ENCODE data around the gene TMEM260.

Gene TMEM260

DNA sequence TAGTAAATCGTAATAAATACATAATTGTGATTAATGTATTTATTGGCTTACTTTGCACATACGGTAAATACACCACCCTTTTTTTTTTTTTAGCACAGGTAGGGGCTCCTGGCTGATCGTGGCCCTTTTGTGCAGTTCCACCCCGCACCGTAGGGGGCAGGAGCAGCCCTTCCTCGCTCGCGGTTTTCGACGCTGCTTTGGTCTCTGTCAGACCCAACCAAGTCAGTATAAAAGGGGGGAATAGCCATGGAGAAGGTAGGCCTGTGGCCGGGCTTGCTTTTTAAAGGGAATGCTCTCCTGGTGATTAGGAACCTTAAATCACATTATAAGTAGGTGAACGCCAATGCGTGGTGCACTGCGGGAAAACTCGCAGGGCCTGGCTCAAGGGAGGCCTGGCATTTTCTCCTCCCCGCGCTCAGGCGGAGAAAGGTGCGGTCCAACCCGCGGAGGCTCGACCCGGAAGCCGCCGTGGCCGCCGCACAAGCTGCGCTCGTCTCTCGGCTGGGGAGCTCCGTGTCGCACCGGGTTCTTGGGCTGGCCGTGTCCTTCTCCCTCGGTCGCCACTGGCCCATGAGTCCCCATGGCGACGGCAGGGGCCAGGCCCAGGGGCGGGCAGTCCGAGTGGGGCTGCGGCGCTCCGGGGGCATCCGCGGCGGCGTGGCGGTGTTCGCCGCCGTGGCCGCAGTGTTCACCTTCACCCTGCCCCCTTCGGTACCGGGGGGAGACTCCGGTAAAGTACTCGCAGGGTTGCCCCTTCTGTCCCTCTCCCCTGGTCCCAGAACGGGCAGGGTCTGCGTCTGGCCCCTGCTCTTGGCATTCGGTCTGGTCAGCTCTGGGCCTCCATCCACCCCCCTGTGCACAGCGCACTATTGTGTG is at the start of gene TMEM260:
Gene TMEM260 (plus strand): TSS at position 454 of the 876 bp plus-strand sequence. CDS start 117 bp downstream, at position 571.
- DNase-seq: peak; percentile 80

DNA sequence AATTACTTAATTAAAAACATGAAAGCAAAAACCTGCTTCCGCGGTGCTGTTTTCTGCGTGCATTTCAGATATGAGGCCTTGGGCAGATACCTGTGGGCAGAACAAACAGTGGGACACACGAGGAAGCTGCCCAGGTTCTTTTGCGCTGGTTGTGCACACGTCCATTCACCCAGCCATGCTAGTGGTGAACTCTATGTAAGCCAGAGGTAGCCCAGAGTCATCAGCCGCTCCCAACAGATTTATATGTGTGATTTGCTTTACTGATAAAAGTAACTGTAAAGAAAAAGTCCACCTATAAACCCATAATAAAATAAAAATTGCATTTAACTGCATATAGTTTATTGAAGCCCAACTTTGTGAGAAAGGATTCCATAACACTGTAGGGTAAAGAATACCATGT is 47.1 kb upstream of the TMEM260 start:
- DNase-seq: no peak

DNA sequence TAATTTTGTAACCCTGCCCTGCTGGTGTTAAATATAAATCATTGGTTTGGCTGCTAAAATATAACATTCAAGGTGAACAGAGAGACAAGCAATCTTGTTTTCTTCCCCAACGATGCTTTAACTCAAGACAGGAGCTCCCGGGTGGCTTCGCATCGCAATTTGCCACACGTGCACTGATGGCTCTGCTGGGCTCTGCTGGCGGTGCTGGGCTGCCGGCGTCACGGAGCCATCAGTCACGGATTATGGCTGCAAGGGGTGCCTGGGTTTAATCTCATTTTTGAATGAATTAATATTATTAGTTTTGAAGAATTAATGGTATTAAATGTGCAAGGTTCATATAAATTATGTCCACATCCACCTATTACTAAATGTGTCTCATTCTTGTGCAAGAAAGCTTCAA is 44.9 kb upstream of the TMEM260 start:
- no peak for DNase-seq

DNA sequence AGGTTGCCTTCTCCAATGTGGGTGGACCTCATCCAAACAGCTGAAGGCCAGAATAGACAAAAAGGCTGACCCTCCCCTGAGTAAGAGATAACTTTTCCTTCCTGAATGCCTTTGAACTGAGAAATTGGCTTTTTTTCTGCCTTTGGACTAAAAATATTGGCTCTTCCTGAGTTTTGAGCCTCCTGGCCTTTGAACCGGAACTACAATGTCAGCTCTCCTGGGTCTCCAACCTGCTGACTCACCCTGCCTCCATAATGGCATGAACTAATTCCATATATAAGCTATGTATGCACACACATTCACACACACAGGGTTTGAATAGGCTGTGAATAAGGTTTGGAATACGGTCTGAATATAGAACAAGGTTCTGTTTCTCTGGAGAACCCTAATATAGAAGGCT is 39.7 kb upstream of the TMEM260 start:
- DNase-seq: no peak

DNA sequence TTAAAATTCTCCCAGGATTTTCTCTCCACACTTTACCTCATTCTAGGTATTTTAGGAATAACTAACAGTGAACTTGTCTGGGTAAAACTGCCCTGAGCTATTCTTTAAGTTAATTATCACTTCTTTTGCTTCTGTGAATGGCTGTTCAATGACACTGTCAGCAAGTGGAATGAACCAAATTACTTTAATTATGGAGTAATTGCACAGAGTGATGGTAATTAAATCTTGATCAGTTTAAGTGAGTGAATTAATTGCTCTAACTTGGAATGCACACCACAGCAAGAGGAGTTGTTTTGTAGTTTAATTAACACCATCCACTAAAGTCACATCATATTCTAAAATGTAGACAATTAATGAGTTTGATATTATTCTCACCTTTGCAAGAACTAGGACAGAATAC is 36.2 kb upstream of the TMEM260 start:
- no peak for DNase-seq

DNA sequence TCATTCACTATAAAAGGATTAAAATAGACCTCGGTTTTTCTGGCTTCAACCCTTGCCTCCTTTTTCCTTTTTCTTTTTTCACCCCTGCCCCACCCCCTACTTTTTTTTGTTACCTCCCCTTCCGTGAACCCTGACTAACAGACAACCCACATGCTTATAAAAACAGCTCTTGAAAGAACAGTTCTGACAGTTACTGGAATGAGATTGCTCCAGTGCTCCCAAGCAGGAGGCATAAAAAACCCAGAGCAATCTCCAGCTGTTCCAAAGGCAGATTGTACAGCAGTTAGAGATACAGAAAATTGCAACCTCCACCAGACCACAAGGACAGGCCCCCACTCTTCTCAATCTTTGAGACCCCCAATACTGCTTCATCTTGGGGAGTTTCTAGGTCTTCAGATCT is 29.9 kb upstream of the TMEM260 start:
- DNase-seq: no peak

DNA sequence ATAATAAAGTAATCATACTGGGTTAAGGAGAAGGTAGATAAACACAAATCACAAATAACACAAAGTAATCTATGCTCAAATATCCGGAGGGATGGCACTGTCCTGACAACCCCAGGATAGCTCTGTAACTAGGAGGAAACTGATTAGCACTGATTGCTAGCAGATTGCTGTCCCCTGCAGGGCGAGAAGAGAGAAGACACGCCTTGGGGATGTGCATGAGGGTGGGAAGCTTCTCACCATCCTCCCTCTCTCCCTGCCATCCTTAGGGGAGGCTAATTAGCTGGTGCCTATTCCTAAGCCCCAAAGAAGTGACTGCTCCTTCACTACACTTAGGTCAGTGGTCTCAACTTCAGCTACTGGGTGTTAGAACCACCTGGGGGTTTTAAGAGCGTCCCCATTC is 27.0 kb upstream of the TMEM260 start:
- DNase-seq: no peak

DNA sequence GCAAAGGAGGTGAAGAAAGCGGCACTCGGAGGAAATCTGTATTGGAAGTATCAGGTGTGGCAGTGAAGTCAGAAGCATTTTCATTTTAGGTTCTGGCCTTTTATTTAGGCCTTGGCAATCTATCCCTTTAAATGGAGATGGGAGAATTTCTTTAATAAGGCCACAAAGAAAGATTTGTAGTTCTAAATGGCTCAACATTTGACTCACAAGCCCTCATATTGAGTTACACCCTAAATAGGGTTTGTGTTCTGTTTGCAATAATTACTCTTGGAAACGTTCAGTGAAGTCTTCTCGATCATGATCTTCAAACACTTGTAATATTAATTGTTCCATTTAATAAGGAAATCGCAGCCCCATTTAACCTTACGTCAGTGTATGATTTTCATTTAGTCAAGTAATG is 25.3 kb upstream of the TMEM260 start:
- no peak for DNase-seq

DNA sequence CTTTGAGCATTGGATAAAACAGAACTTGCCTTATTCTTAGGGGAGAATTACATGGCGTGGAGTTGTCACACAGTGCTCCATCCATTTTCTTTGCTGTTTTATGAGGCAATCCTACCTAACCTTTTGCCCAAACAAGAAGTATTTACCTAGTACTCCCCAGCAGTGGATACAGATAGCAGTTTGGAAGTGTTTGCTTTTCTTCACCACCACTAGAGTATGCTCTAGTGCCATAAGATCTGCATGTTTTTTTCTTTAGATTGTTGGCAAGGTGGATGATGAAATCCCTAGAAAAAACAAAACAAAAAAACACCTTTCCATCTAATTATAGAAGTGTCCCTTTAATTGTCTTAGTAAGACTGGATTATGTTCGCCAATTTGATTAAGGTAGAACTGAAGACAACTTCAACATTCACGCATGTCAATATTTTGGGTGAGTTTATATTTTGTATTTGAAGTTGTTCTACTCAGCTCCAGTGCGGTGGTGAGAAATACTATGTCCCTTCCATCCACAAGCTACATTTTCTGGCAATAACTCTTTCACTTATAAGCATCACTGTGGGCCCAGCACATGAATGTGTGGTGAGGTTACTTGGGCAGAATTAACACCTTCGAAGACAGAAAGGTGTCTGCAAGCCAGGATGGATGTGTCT is 23.6 kb upstream of the TMEM260 start:
- peak; percentile 37 for DNase-seq

DNA sequence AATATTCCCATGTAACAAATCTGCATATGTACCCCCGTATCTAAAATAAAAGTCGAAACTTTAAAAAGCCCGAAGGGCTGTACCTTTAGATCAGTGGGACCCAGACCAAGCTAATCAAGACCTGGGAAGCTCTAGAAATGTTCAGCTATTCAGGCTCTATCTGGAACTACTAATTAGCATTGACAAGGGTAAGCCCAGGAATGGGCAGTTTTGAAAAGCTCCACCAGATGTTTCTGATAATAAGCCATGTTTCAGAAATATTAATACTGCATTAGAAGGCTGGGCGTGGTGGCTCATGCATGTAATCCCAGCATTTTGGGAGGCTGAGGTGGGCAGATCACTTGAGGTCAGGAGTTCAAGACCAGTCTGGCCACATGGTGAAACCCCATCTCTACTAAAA is 20.4 kb upstream of the TMEM260 start:
- DNase-seq: no peak

DNA sequence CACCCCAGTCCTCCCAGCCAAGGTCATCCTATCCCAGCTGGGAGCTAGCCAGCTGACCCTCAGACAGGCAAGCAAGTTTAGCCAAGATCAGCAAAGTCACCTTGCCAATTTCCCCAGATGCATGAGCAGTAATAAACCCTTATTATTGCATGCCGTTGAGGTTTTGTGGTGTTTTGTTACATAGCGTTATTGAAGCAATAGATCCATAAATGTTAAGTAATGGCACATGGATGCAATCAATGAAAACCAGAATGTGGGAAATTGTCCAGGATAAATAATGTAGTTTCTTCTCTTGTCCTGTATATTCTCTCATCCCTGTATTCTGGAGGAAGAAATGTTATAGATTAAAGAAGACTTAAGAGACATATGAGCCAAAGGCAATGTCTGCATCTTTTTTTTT is 18.0 kb upstream of the TMEM260 start:
- DNase-seq: no peak

DNA sequence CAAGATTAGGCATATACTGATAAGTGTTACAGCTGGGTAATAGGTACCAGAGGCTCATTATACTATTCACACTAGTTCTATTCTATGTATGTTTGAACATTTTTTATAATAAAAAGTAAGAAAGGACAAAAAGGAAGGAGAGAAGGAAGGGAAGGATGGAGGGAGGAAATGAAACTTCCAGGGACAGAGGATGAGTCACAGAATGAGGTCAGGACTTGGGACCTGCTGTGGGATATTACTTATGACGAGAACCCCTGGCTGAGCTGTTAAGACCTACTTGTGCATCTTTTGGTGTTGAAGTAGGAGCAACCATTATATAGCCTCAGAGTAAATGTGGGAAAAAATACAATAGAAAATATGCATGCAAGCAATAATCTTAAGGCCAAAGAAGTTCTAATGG is 16.7 kb upstream of the TMEM260 start:
- no peak for DNase-seq

DNA sequence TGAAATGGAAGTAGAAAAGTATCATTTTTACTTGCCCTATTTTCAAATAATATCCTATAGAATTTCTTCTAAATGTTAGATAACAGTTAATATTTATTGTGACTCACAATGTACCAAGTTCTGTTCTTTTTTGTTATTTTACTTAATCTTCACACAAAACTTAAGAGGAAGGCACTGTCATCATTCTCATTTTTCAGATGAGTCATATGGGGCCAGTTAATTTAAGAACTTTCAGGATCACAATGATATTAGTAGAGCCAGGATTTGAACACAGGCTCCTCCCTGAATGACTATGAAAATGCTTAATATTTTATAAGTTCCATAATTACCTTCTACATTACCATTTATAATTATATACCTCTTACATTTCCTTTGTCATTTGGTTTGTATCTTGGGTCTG is 10.4 kb upstream of the TMEM260 start:
- no peak for DNase-seq

DNA sequence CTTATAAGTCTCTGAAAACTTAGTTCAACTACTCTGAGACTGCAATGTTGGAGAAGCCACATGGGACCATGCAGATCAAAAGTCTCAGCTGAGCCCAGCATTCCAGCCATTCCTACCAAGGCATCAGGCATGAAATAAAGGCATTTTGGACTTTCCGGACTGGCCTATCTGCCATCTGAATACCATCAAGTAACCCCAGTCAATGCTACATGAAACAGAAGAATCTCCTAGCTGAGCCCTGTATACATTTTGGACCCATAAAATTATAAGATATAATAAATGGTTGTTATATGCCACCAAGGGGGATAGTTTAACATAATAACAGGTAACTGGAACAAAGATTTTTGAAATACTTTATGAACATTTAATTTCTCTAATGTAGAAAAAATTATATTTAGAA is 9.3 kb upstream of the TMEM260 start:
- DNase-seq: no peak

DNA sequence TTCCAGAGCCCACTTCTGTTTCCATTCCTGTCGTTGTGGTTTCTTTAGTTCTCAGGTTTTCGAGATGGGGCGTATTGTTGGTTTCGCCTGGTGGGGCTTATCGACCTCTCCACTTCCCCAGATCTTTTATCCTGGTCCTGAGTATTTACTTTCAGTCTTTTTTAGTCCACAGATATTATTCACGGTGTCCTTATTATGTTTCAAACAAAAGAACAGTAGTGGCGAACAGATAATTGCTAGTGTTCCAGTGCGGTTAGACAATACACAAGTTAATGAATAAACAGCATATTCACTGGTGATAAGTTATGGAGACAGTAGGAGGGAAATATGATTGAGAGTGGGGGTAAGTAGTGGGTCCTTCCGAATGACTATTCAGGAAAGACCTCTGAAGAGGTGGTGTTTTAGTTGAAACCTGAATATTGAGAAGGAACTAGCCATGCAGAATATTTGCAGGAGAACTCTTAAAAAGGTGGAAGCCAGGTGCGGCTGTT is 668 bp downstream of the TMEM260 start:
- no peak for DNase-seq

DNA sequence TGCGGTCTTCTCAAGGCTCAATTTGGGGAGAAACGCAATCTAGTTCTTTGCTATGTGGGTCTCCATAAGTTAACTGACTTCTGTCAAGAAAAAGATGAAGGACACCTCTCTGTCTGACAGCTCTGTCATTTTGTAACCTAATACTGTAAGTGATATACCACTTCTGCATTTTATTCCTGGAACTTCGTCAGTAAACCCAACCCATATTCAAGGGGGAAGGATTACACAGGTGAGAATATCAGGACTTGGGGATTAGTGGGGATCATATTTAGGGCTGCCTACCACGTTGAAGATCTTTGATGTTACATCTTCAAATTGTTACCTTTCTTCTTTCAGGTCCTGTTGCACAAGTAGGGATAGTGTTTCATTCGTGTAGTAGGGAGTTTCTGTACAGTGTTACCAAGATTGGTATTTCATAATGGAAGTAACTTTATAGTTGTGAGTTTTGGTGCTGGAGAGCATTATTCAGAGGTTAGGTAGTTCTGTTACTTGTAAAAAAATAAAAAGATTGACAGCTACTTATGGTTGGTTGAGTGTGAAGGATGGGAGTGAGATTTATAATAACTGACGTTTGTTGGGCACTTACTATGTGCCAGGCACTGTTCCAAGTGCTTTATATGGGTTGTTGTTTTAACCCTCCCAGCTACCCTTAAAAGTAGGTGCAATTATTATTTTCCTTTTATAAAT is 1.6 kb downstream of the TMEM260 start:
- DNase-seq: no peak

DNA sequence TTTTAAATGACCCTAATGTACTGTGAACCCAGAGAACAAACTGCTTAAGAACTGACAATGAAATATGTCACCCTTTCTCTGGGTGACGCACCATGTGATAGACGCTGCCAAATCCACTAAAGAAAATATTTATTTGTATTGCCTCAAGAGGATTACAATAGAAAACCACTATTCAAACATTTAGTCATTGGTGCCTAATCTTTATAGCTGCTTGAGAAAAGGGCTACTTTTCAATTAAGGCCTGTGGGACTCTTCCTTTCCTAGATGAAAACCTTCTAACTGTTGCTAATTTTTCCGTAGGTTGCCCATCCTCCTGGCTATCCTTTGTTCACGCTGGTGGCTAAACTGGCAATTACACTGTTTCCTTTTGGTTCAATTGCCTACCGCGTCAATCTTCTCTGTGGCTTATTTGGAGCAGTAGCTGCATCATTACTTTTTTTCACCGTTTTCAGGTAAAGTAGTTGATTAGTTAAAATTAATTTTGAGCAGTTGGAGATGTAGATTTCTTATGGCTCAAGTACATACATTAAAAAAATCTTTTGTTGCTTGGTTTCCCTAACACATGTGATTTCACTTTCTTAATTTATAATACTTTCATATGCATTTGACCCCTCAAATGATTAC is 6.0 kb downstream of the TMEM260 start:
- DNase-seq: no peak

DNA sequence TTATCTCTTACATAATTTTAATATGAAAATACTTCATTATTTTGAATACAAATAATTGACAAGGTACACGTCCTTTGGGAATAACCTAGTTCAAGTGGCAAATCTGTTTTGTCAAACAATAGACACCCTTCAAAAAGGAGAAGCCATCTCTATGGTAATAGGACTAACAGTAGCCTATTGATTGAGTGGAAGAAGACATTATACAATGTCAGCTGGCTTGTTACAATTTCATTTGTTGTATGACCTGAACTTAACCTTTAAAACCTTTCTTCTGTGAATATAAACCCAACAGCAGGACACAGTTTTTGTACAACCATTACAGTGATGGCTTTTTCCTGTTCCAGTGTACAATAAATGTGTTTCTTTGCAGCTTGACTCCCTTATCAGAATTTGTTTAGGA is 8.1 kb downstream of the TMEM260 start:
- peak; percentile 59 for DNase-seq

DNA sequence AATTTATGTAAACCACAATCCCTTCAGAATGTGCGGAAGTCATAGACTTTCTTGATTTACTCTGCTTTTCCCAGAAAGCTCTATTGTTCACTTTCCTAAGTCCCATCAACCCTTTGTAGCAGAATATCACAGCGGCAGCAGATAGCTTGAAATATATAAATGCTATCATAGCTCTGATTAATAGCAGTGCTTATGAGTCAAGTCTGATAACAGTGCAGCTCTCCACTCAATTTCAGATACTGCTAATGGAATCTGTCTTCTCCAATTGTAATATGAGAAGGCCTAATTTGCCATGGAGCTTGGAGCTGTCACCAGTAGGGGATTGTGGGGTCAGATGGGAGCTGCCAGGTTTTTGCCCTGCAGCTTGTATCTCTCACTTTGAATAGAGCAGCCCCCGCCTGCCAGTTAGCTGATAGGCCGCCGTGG is 10.9 kb downstream of the TMEM260 start:
- DNase-seq: peak; percentile 27

DNA sequence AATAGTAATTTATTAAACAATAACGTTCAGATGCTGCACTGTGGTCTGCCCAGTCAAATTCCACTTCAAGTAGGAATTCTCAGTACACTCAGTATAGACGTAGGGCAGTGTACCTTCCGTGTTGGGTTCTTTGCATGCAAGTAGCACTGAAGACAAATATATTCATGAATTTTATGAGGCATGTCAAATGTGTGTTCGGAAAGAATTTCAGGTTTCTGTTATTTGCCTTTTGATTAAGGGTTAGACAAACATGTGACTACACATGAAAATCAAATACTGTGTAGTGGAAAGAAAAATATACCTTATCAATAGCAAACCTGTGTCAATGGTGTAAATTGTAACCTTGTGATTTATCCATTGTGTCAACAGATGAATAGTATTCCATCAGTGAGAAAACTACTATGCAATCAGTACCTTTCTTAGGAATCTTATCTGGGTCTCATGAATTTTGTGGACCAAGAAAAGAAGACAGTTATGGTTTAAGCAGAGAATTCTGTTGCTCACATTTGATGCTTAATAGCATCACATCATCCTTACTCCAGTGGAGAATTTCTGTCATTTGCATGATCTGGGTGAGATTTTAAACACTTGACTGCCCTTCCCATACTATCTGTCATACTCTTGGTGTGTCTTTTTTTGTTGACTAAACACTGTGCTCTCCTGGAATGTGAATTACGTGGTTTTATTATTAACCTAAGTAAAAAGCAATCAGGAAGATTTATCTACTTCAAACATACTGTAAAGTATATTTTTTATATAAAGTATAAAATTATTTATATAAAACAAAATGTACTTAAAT is 13.3 kb downstream of the TMEM260 start:
- DNase-seq: peak; percentile 95

DNA sequence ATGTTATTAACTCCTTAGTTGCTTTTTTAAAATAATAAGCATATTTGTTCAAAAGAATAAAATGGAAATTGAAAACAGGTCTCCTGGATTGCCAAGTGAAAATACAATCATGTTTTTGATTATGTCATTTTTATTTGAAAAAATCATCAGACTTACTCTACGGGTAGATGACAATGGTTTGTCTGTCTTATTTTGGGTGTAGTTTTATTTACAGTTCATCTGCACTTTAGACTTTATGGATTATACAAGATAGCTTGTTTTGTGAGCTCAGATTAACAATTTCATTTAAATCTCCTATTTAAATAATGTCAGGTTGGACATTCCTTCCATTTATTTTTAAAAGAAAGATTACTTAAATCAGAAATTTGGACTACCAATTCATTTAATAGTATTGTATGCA is 14.8 kb downstream of the TMEM260 start:
- no peak for DNase-seq

DNA sequence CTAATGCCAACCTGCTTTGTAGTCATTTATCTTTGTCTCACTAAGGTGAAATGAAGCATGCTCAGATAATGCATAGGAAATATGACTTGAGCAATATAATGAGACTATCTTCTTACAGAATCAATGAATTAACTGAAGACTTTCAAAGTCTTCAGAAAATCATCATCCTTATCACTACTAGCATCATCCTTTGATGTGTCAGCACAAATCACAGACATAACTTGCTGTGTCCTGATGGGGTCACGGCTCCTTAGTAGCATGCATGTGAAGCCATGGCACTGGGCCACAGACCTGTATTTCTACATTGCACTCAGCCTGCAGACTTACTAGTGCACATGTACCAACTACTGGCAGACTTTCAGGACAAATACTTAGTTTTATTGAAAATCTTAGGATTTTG is 18.9 kb downstream of the TMEM260 start:
- DNase-seq: no peak

All from NCI-H526 treated with DMSO at 0.1 percent for 48 hours (cell line).